HEK293 (cell line): ENCODE results near the gene SMARCB1.
A peak's percentile ranks its signal among the peaks of the same experiment; 100 is the strongest.

Experiments used
- CTCF ChIA-PET: fragments of 350-600 bp; formaldehyde crosslinking; extraction: SDS; loops from one replicate; lab custom pipeline; 2021; ENCODE audit warnings: antibody characterized with exemption; lab: Yijun Ruan, JAX
- POLR2A ChIA-PET: fragments of 300-600 bp; formaldehyde crosslinking; extraction: SDS; loops from one replicate; lab custom pipeline; 2020; ENCODE audit warnings: antibody characterized with exemption, inconsistent platforms; lab: Yijun Ruan, JAX
- H3K27ac ChIP-seq: fragments of 200-500 bp; sonication (Bioruptor generic); 2 replicates; pipeline ENCODE4 v1.5.1; 2014; ENCODE audit warnings: low read depth, low read length, control low read depth, inconsistent platforms; ENCODE audit errors: extremely low read depth
- H3K36me3 ChIP-seq, 2 experiments: fragments of 200-500 bp in 1 of 2; sonication (Bioruptor generic) in 1 of 2; 1 replicate in 1 of 2; 2 replicates in 1 of 2; pipeline ENCODE4 v1.5.1; 2014 to 2017; ENCODE audit warnings: inconsistent platforms in 2 of 2, low read length in 2 of 2; ENCODE audit not compliant: control insufficient read depth in 2 of 2, insufficient read depth in 1 of 2
- H3K4me1 ChIP-seq: fragments of 200-500 bp; sonication (Bioruptor generic); 2 replicates; pipeline ENCODE4 v1.5.1; 2014; ENCODE audit warnings: mild to moderate bottlenecking, low read length, inconsistent platforms; ENCODE audit not compliant: control insufficient read depth, insufficient read depth
- H3K4me3 ChIP-seq: 2 replicates; pipeline ENCODE4 v1.5.1; 2011; ENCODE audit warnings: low read depth, mild to moderate bottlenecking, control low read depth, low read length, moderate library complexity
- H3K9me3 ChIP-seq: fragments of 200-500 bp; sonication (Bioruptor generic); 2 replicates; pipeline ENCODE4 v1.5.1; 2014; ENCODE audit warnings: low read depth, low read length, inconsistent platforms; ENCODE audit not compliant: control insufficient read depth, insufficient read depth
- PRDM10 ChIP-seq: fragments of 450-650 bp; formaldehyde crosslinking; IDR thresholded peaks from 2 replicates; pipeline ENCODE4 v1.5.1; 2016; ENCODE audit warnings: missing biosample characterization, missing genetic modification characterization
- ZBTB7A ChIP-seq: fragments of 450-650 bp; formaldehyde crosslinking; IDR thresholded peaks from 2 replicates; pipeline ENCODE4 v1.5.1; 2016; ENCODE audit warnings: low read depth, missing biosample characterization, missing genetic modification characterization
- ZFP41 ChIP-seq: fragments of 450-650 bp; formaldehyde crosslinking; IDR thresholded peaks from 2 replicates; pipeline ENCODE4 v1.5.1; 2016; ENCODE audit warnings: missing biosample characterization, missing genetic modification characterization, borderline replicate concordance
- ZIC2 ChIP-seq: fragments of 450-650 bp; formaldehyde crosslinking; IDR thresholded peaks from 2 replicates; pipeline ENCODE4 v1.5.1; 2016; ENCODE audit warnings: missing biosample characterization, missing genetic modification characterization
- ZNF221 ChIP-seq: fragments of 450-650 bp; formaldehyde crosslinking; IDR thresholded peaks from 2 replicates; pipeline ENCODE4 v1.5.1; 2017; ENCODE audit warnings: missing biosample characterization, missing genetic modification characterization, borderline replicate concordance
- ZNF558 ChIP-seq: fragments of 450-650 bp; formaldehyde crosslinking; IDR thresholded peaks from 2 replicates; pipeline ENCODE4 v1.5.1; 2016; ENCODE audit warnings: missing biosample characterization, missing genetic modification characterization
- ZNF664 ChIP-seq: fragments of 450-650 bp; formaldehyde crosslinking; IDR thresholded peaks from 2 replicates; pipeline ENCODE4 v1.5.1; 2016; ENCODE audit warnings: missing biosample characterization, missing genetic modification characterization
- ZNF837 ChIP-seq: fragments of 450-650 bp; formaldehyde crosslinking; IDR thresholded peaks from 2 replicates; pipeline ENCODE4 v1.5.1; 2016; ENCODE audit warnings: missing biosample characterization, missing genetic modification characterization
- ZSCAN30 ChIP-seq: fragments of 450-650 bp; IDR thresholded peaks from 2 replicates; pipeline ENCODE4 v1.5.1; 2018; ENCODE audit warnings: missing biosample characterization, mild to moderate bottlenecking, missing genetic modification characterization, moderate library complexity
- TF ChIP-seq, protein P1 (sequence below): fragments of 450-650 bp; formaldehyde crosslinking; IDR thresholded peaks from 2 replicates; pipeline ENCODE4 v1.5.1; 2016; ENCODE audit warnings: missing biosample characterization, missing genetic modification characterization
- TF ChIP-seq, protein P2 (sequence below): fragments of 450-650 bp; formaldehyde crosslinking; IDR thresholded peaks from 2 replicates; pipeline ENCODE4 v1.5.1; 2017; ENCODE audit warnings: missing biosample characterization, missing genetic modification characterization

SMARCB1 gene

GRCh38 chr22:23844739-23845202, 58.0 kb downstream of the SMARCB1 start (continued):
- TF ChIP-seq, protein P1, sequence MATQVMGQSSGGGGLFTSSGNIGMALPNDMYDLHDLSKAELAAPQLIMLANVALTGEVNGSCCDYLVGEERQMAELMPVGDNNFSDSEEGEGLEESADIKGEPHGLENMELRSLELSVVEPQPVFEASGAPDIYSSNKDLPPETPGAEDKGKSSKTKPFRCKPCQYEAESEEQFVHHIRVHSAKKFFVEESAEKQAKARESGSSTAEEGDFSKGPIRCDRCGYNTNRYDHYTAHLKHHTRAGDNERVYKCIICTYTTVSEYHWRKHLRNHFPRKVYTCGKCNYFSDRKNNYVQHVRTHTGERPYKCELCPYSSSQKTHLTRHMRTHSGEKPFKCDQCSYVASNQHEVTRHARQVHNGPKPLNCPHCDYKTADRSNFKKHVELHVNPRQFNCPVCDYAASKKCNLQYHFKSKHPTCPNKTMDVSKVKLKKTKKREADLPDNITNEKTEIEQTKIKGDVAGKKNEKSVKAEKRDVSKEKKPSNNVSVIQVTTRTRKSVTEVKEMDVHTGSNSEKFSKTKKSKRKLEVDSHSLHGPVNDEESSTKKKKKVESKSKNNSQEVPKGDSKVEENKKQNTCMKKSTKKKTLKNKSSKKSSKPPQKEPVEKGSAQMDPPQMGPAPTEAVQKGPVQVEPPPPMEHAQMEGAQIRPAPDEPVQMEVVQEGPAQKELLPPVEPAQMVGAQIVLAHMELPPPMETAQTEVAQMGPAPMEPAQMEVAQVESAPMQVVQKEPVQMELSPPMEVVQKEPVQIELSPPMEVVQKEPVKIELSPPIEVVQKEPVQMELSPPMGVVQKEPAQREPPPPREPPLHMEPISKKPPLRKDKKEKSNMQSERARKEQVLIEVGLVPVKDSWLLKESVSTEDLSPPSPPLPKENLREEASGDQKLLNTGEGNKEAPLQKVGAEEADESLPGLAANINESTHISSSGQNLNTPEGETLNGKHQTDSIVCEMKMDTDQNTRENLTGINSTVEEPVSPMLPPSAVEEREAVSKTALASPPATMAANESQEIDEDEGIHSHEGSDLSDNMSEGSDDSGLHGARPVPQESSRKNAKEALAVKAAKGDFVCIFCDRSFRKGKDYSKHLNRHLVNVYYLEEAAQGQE (tag by site-specific recombination) = no peak
- no peak for TF ChIP-seq ZNF837 (tag by site-specific recombination)
- no peak for TF ChIP-seq ZFP41
- no peak for TF ChIP-seq PRDM10 (tag by site-specific recombination)
- TF ChIP-seq ZNF558 (tag by site-specific recombination) = no peak
- TF ChIP-seq, protein P2, sequence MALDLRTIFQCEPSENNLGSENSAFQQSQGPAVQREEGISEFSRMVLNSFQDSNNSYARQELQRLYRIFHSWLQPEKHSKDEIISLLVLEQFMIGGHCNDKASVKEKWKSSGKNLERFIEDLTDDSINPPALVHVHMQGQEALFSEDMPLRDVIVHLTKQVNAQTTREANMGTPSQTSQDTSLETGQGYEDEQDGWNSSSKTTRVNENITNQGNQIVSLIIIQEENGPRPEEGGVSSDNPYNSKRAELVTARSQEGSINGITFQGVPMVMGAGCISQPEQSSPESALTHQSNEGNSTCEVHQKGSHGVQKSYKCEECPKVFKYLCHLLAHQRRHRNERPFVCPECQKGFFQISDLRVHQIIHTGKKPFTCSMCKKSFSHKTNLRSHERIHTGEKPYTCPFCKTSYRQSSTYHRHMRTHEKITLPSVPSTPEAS (tag by site-specific recombination) = no peak

- no peak overlapping the region for H3K4me3 ChIP-seq
- no peaks in the 10 kb centered on the region for H3K4me1 ChIP-seq
- ChIA-PET CTCF (interaction anchor here (0.7 to 1.6 kb wide), 8 partner anchors 12 to 88 kb away, joined by 3 to 8 read pairs (median 4); partner anchors contain the start of genes CHCHD10, MIF and SLC2A11), POLR2A (interaction anchor here (0.9 to 1.6 kb wide), 4 partner anchors 12 to 73 kb away, joined by 3 to 10 read pairs (median 6); partner anchors contain the start of genes MMP11 and SLC2A11)
- no peaks in the 10 kb centered on the region for H3K36me3 ChIP-seq
- no peaks in the 10 kb centered on the region for H3K9me3 ChIP-seq
- TF ChIP-seq ZNF837 (tag by site-specific recombination) = no peak
- TF ChIP-seq ZSCAN30 = no peak
- peak; percentile 46 for TF ChIP-seq ZIC2
- no peak for TF ChIP-seq ZBTB7A (tag by site-specific recombination)
- H3K27ac ChIP-seq = no peak overlapping the region
Measured at GRCh38 chr22:23845265-23846080, 58.7 kb downstream of the SMARCB1 start.

DNA sequence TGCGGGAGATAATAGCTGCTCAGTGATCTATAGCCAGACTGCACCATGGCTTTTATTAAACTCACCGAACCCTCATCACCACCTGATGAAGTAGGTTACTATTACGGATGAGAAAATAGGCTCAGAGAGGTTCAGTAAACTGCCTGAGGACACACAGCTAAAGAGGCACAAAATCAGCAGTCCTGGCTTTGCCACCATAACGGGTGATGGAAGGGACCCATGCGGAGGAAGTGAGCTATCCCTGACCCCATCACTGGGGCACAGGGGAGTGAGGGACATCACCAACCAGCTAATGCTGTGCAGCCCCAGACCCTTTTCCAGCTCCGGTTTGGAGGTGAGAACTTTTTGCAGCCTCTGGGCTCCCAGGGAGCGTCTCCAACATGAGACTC, 59.3 kb downstream of the SMARCB1 start:
- TF ChIP-seq ZNF221 (tag by site-specific recombination) = no peak
- TF ChIP-seq ZNF664 (tag by site-specific recombination) = 0 out of 2 replicates have a peak, but pooled peaks have one; percentile 25
- H3K9me3 ChIP-seq = no peaks in the 10 kb centered on the region
- no peaks in the 10 kb centered on the region for H3K4me1 ChIP-seq
- POLR2A ChIA-PET = interaction anchor here (0.9 to 1.6 kb wide), 3 partner anchors 11 to 73 kb away, joined by 3 to 8 read pairs (median 3); partner anchors contain the start of genes MMP11 and SLC2A11
- no peaks in the 10 kb centered on the region for H3K36me3 ChIP-seq
- CTCF ChIA-PET = interaction anchor here (0.7 to 1.6 kb wide), 8 partner anchors 11 to 88 kb away, joined by 3 to 8 read pairs (median 4); partner anchors contain the start of genes CHCHD10, MIF and SLC2A11
- H3K4me3 ChIP-seq = no peak overlapping the region
- H3K27ac ChIP-seq = no peak overlapping the region
